Tibial artery (tissue), 4 donors: ENCODE data around the gene NSUN6.
"Not testable (repeated sequence)": the region's sequence is repeated elsewhere in the genome, so short reads cannot be mapped to it uniquely, and the experiment has no call there.

Experiments used
- DNase-seq, 2 donors: peaks; one replicate each; pipeline ENCODE4 v3.0.0-alpha.2; 2019
- H3K27ac ChIP-seq, 2 donors: fragments of 200-600 bp; sonication (generic) in 1 of 2; 1 replicate in 1 of 2; 2 replicates in 1 of 2; pipeline ENCODE4 v1.5.1; 2018 to 2019; ENCODE audit warnings: mild to moderate bottlenecking in 1 of 2
- H3K27me3 ChIP-seq, 2 donors: fragments of 200-600 bp; sonication (generic) in 1 of 2; one replicate each; pipeline versions ENCODE4 v1.5.1 to v1.6.0; 2016 to 2019
- H3K36me3 ChIP-seq, 3 donors: fragments of 200-600 bp; sonication (generic) in 2 of 3; one replicate each; pipeline ENCODE4 v1.5.1; 2016 to 2019; ENCODE audit warnings: mild to moderate bottlenecking in 2 of 3
- H3K4me1 ChIP-seq, 4 donors: fragments of 200-600 bp; sonication (generic) in 2 of 4; 1 replicate in 3 of 4; 2 replicates in 1 of 4; pipeline ENCODE4 v1.5.1; 2016 to 2019
- H3K4me3 ChIP-seq, 2 donors: fragments of 200-600 bp; sonication (generic) in 1 of 2; 1 replicate in 1 of 2; 2 replicates in 1 of 2; pipeline ENCODE4 v1.5.1; 2018 to 2019; ENCODE audit warnings: mild to moderate bottlenecking in 2 of 2
- H3K9me3 ChIP-seq, 3 donors: fragments of 200-600 bp; sonication (generic) in 1 of 3; one replicate each; pipeline ENCODE4 v1.5.1; 2016 to 2019
- intact Hi-C: fragments of 100-400 bp; cut with DNase I; formaldehyde crosslinking; loops from one replicate; pipeline ENCODE4 v1.15.0; 2023; ENCODE audit warnings: low total_unique reads
- TF ChIP-seq, protein P1 (sequence below), 2 experiments: fragments of 200-600 bp in 1 of 2; fragments of 450-650 bp in 1 of 2; IDR thresholded peaks; one replicate each; pipeline ENCODE4 v1.5.1; 2017 to 2019; ENCODE audit warnings: antibody characterized with exemption in 2 of 2, mild to moderate bottlenecking in 1 of 2, moderate library complexity in 1 of 2

The NSUN6 gene

GRCh38 chr10:18647945-18648344 lies 3.4 kb downstream of the NSUN6 start:
- TF ChIP-seq, protein P1, sequence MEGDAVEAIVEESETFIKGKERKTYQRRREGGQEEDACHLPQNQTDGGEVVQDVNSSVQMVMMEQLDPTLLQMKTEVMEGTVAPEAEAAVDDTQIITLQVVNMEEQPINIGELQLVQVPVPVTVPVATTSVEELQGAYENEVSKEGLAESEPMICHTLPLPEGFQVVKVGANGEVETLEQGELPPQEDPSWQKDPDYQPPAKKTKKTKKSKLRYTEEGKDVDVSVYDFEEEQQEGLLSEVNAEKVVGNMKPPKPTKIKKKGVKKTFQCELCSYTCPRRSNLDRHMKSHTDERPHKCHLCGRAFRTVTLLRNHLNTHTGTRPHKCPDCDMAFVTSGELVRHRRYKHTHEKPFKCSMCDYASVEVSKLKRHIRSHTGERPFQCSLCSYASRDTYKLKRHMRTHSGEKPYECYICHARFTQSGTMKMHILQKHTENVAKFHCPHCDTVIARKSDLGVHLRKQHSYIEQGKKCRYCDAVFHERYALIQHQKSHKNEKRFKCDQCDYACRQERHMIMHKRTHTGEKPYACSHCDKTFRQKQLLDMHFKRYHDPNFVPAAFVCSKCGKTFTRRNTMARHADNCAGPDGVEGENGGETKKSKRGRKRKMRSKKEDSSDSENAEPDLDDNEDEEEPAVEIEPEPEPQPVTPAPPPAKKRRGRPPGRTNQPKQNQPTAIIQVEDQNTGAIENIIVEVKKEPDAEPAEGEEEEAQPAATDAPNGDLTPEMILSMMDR (IDR thresholded peaks at IDR 0.05) = no peak
- intact Hi-C loops = no loop called here
- no peak for DNase-seq
- peaks cover 0 to 23% (median 16%) of the 10 kb centered on the region in 4 donors for H3K4me1 ChIP-seq
- H3K27me3 ChIP-seq = no peaks in the 10 kb centered on the region
- H3K4me3 ChIP-seq = no peak overlapping the region
- no peak overlapping the region for H3K27ac ChIP-seq
- H3K9me3 ChIP-seq = no peaks in the 10 kb centered on the region
- peaks cover 0 to 12% (median 0%) of the 10 kb centered on the region in 3 donors for H3K36me3 ChIP-seq

DNA sequence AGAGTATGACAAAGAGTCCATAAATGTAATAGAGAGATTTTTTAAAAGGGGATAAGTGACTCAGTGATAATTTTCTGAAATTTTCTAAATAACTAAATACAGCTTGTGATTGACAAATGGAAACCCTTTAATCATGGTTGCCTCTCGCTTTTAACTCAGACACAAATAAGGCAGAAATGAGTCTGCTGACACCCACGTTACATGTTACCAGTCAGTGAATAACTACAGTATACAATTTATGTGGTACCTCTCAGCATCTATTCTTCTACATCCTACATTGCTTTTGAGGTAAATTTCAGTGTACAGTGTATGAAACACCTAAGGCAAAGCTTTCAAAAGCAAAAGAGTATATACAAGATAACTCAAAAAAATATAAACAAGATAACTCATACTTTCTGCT lies 4.2 kb downstream of the NSUN6 start:
- no peak for DNase-seq
- no peak overlapping the region for H3K27ac ChIP-seq

DNA sequence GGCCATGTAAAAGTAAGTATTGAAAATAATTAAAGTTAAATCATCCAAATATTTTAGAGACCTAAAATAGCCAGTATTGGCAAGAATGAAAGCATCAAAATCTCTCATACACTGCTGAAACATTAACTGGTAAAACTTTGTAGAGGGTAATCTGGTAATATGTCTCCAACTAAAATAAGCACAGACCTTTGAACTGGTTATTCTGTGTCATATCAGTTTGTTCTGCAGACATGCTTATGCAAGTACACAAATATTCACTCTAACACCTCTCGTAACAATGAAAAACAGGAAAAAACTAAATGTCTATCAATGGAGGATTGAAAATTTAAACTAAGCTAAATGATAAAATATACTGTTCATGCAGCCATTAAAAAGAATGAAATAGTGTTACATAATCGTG lies 11.7 kb downstream of the NSUN6 start:
- intact Hi-C loops, H3K27me3 ChIP-seq, H3K4me3 ChIP-seq, H3K36me3 ChIP-seq, DNase-seq, H3K4me1 ChIP-seq, H3K27ac ChIP-seq, H3K9me3 ChIP-seq: not testable (repeated sequence)

More for the DNA sequence above, 4.2 kb downstream of the NSUN6 start:
- Histone ChIP-seq H3K27me3 (no peaks in the 10 kb centered on the region), H3K4me1 (peaks cover 0 to 21% (median 16%) of the 10 kb centered on the region in 4 donors), H3K4me3 (no peak overlapping the region), H3K9me3 (no peaks in the 10 kb centered on the region), H3K36me3 (peaks cover 0 to 14% (median 0%) of the 10 kb centered on the region in 3 donors)
- TF ChIP-seq, protein P1 (IDR thresholded peaks at IDR 0.05) = no peak
- intact Hi-C loops = no loop called here

DNA sequence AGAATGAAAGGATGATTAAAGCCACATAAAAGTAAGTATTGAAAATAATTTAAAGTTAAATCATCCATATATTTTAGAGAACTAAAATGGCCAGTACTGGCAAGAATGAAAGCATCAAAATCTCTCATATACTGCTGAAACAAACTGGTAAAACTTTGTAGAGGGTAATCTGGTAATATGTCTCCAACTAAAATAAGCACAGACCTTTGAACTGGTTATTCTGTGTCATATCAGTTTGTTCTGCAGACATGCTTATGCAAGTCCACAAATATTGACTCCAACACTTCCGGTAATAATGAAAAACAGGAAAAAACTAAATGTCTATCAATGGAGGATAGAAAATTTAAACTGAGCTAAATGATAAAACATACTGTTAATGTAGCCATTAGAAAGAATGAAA lies 14.0 kb downstream of the NSUN6 start:
- intact Hi-C loops, H3K27ac ChIP-seq, DNase-seq, H3K36me3 ChIP-seq, H3K4me3 ChIP-seq, H3K9me3 ChIP-seq, H3K4me1 ChIP-seq, H3K27me3 ChIP-seq: not testable (repeated sequence)

- Histone ChIP-seq H3K27ac (no peak overlapping the region), H3K9me3 (no peaks in the 10 kb centered on the region), H3K36me3 (no peaks in the 10 kb centered on the region), H3K4me3 (no peak overlapping the region), H3K27me3 (no peaks in the 10 kb centered on the region), H3K4me1 (no peaks in the 10 kb centered on the region)
- no peak for DNase-seq
- TF ChIP-seq, protein P1 (IDR thresholded peaks at IDR 0.05) = no peak
- intact Hi-C loops = no loop called here
Measured at GRCh38 chr10:18635995-18636394, 15.4 kb downstream of the NSUN6 start.

- DNase-seq, H3K9me3 ChIP-seq, H3K27me3 ChIP-seq, H3K4me3 ChIP-seq, H3K36me3 ChIP-seq, H3K4me1 ChIP-seq, intact Hi-C loops, H3K27ac ChIP-seq: not testable (repeated sequence)
Measured at GRCh38 chr10:18632500-18632899, 18.9 kb downstream of the NSUN6 start.

DNA sequence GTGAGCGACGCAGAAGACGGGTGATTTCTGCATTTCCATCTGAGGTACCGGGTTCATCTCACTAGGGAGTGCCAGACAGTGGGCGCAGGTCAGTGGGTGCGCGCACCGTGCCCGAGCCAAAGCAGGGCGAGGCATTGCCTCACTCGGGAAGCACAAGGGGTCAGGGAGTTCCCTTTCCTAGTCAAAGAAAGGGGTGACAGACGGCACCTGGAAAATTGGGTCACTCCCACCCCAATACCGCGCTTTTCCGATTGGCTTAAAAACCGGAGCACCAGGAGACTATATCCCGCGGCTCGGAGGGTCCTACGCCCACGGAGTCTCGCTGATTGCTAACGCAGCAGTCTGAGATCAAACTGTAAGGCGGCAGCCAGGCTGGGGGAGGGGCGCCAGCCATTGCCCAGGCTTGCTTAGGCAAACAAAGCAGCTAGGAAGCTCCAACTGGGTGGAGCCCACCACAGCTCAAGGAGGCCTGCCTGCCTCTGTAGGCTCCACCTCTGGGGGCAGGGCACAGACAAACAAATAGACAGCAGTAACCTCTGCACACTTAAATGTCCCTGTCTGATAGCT lies 23.9 kb downstream of the NSUN6 start:
- H3K27ac ChIP-seq = peak overlapping the region; percentile 65 to 68
- H3K4me1 ChIP-seq, intact Hi-C loops, H3K36me3 ChIP-seq, H3K9me3 ChIP-seq, H3K27me3 ChIP-seq: not testable (repeated sequence)
- DNase-seq = peak; percentile 75 to 78
- peak overlapping the region; percentile 58 to 73 for H3K4me3 ChIP-seq

- intact Hi-C loops = no loop called here
- no peaks in the 10 kb centered on the region for H3K27me3 ChIP-seq
Measured at GRCh38 chr10:18625886-18626285, 25.5 kb downstream of the NSUN6 start.

DNA sequence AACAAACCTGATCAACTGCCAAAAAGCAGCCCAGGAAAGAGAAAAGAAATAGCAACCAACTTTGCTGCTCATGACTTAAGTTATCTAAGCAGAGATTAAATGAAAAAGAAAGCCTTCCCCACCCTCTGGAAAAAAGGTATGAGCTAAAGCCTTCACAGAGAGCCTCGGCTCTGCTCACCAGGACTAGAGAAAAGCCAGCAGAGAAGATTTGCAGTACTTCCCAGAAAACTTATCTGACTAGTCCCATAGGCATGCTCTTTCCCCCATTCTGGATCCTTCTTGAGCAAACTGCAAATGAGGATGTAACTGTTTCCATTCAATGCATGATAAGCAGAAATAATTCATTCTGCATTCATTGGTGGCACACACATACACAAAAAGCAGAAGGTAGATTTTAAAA lies 27.7 kb downstream of the NSUN6 start:
- H3K9me3 ChIP-seq, intact Hi-C loops, H3K27ac ChIP-seq, DNase-seq, H3K27me3 ChIP-seq, H3K4me1 ChIP-seq, H3K4me3 ChIP-seq: not testable (repeated sequence)
- H3K36me3 ChIP-seq = peaks cover 0 to 18% (median 0%) of the 10 kb centered on the region in 3 donors

More at GRCh38 chr10:18625886-18626285, 25.5 kb downstream of the NSUN6 start:
- Histone ChIP-seq H3K36me3 (peaks cover 0 to 10% (median 0%) of the 10 kb centered on the region in 3 donors), H3K4me3 (no peak overlapping the region), H3K9me3 (no peaks in the 10 kb centered on the region), H3K4me1 (peaks cover 0 to 4% (median 0%) of the 10 kb centered on the region in 4 donors), H3K27ac (no peak overlapping the region)
- TF ChIP-seq, protein P1 (IDR thresholded peaks at IDR 0.05) = no peak
- no peak for DNase-seq
